ENCODE results near the gene TXNRD2.
A peak's percentile ranks its signal among the peaks of the same experiment; 100 is the strongest.

Gene TXNRD2

GRCh38 chr22:19955241-19956128 is 13.9 kb upstream of the TXNRD2 start:
- DNase-seq (ENCODE audit: low read depth), result no peak
- no peak for TF ChIP-seq CTCF (IDR thresholded peaks at IDR 0.05; ENCODE audit: low read depth, low read length, missing control alignments)

DNA sequence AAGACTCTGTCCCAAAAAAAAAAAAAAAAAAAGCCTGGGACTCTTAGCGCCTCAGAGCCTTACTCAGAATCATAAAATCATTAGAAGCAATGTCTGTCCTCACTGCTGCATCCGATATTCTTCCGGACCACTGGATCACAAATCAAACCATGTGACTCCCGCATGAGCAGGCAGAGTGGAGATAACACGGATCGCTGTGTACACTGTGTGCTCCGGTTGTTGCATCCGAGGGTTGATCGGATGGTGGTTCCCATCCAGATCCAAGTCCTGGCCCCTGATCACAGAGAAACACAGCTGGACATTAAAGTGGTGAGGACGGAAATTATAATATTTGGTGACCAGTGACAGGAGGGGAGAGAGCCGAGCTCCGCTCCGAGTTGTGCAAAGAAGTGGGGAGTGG is 9.7 kb upstream of the TXNRD2 start:
- no peak overlapping the region for H3K4me3 ChIP-seq (ENCODE audit: low read depth, low read length)
- no peak for TF ChIP-seq CTCF (IDR thresholded peaks at IDR 0.05; ENCODE audit: low read depth, low read length, missing control alignments)
- DNase-seq (ENCODE audit: low read depth), result no peak

More at GRCh38 chr22:19955241-19956128, 13.9 kb upstream of the TXNRD2 start:
- no peak overlapping the region for H3K4me3 ChIP-seq (ENCODE audit: low read depth, low read length)

GRCh38 chr22:19948057-19948760 is 6.6 kb upstream of the TXNRD2 start:
- no peak for DNase-seq (ENCODE audit: low read depth)
- H3K4me3 ChIP-seq (ENCODE audit: low read depth, low read length), result no peak overlapping the region
- no peak for TF ChIP-seq CTCF (IDR thresholded peaks at IDR 0.05; ENCODE audit: low read depth, low read length, missing control alignments)

DNA sequence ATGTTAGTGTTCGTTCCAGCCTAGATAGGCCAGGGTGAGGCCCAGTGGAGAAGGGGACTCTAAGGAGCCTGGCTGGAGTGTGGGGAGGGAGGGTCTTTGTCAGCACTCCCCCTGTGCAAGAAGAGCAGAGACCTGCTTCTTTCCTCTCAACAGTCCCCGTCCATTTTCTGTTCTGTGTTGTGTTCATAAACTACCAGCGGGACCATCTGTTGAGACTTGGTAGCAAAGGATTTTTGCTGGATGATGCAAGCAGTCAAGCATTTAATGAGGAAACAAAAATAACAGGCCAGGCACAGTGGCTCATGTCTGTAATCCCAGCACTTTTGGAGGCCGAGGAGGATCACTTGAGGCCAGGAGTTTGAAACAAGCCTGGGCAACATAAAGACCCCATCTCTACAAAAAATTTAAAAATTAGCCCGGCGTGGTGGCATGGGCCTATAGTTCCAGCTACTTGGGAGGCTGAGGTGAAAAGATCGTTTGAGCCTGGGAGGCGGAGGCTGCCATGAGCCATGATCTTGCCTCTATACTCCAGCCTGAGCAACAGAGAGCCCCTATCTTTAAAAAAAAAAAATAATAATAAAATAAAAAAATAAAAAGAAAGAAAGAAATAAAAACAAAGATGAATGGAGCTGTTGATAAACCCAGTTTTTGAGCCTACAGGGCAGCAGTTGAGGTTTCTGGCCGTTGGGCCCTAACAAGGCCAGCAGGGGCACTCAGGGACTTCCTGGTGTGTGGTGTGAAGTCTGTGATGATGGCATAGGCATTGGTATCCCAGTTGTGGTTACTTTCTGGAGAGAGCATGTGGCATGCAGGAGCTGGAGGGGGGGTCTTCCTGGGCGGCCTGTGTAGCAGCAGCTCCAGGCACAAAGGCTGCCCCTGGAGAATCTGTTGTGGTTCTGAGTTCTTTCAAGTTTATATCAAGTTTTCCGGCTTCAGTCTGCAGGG is 1.7 kb upstream of the TXNRD2 start:
- peak overlapping the region; percentile 69 for H3K4me3 ChIP-seq (ENCODE audit: low read depth, low read length)
- peak; percentile 11 for TF ChIP-seq CTCF (IDR thresholded peaks at IDR 0.05; ENCODE audit: low read depth, low read length, missing control alignments)
- DNase-seq (ENCODE audit: low read depth), result no peak

GRCh38 chr22:19942157-19943081 is 801 bp upstream of the TXNRD2 start:
- no peak for TF ChIP-seq CTCF (IDR thresholded peaks at IDR 0.05; ENCODE audit: low read depth, low read length, missing control alignments)
- DNase-seq (ENCODE audit: low read depth), result no peak
- H3K4me3 ChIP-seq (ENCODE audit: low read depth, low read length), result peak overlapping the region; percentile 69
